DMS153 treated with DMSO at 0.1 percent for 48 hours (cell line): Measurements from ENCODE around the gene SHE.
A peak's percentile ranks its signal among the peaks of the same experiment; 100 is the strongest.

Experiments used
- DNase-seq: peaks from one replicate; lab custom pipeline; 2025; ENCODE audit not compliant: unreplicated experiment; lab: John Stamatoyannopoulos, UW

Gene SHE

GRCh38 chr1:154481053-154481452 lies 21.2 kb downstream of the SHE start:
- DNase-seq = no peak

DNA sequence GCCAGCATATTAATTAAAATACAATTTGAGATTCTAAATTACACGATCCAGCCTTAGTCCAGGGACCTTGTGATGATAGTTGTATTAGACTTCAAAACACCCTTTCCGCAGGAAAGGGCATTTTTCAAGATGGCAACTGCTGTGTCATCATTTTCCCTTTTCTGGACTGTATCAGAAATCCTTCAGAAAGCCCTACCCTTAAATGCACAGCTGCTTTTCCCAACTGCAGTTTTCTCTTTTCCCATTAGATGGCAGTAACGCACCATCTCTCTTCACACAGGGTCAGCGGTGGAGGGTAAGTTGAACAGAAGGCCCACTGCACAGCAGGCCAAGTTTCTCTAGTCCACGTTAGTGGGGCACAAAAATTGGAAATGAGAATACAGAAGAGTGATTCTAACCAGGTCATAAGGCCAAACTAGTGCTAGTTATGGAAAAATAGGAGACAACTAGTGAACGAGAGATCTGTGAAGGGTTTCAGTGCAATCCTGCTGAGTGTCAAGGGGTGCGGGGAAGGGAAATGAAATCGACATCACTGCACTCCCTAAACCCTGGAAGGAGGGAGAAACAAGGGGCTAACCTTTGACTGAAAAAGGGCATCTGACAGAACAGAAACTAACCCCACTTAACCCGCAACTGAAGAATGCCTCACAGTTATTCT lies 22.3 kb downstream of the SHE start:
- peak; percentile 86 for DNase-seq

- no peak for DNase-seq
Observed at GRCh38 chr1:154478639-154479038, 23.6 kb downstream of the SHE start.

GRCh38 chr1:154478013-154478412 lies 24.2 kb downstream of the SHE start:
- DNase-seq = no peak

DNA sequence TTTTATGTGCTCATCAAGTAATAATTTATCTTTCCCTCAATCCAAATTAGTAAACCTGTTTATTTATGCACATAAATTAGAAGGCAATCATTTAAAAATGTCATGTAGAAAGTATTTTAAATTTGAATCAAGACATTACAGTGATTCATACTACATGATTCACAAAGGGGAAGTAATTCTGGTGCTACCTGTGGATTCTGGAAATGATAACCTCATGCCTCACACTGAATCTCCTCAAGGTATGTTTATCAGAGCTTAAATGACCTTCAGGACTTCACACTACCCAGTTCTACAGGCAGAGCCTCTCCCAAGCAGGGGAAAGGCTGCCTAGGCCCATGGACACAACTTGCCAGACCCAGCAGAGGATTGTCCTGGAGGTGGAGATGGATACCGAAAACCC lies 25.4 kb downstream of the SHE start:
- no peak for DNase-seq

DNA sequence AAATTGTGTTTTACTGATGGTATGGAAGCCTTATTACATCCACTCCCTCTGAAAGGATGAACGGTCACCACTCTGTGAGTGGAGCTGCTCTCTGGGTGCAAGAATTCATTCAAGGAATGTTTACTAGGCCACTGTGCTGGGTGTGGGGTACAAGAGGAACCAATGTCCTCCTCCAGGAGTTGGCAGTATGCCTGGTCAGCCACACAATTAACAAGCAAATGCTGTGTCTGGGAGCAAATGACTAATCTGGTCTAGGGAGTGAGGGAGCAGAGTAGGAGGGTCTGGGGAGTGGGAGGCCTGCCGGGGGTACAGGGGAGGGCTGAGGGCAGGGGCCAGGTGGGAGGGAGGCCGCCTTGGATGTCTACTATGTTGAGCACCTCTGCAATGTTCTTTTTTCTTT lies 27.4 kb downstream of the SHE start:
- DNase-seq = no peak

GRCh38 chr1:154471304-154471703 lies 30.9 kb downstream of the SHE start:
- no peak for DNase-seq

- DNase-seq = peak; percentile 22
Observed at GRCh38 chr1:154469844-154470560, 32.2 kb downstream of the SHE start.

GRCh38 chr1:154468535-154469250 lies 33.5 kb downstream of the SHE start:
- no peak for DNase-seq

GRCh38 chr1:154467434-154468102 lies 34.6 kb downstream of the SHE start:
- DNase-seq = no peak

- DNase-seq = no peak
Observed at GRCh38 chr1:154466921-154467417, 35.2 kb downstream of the SHE start.

GRCh38 chr1:154466206-154466605 lies 36.0 kb downstream of the SHE start:
- no peak for DNase-seq

GRCh38 chr1:154465621-154466195 lies 36.5 kb downstream of the SHE start:
- no peak for DNase-seq

DNA sequence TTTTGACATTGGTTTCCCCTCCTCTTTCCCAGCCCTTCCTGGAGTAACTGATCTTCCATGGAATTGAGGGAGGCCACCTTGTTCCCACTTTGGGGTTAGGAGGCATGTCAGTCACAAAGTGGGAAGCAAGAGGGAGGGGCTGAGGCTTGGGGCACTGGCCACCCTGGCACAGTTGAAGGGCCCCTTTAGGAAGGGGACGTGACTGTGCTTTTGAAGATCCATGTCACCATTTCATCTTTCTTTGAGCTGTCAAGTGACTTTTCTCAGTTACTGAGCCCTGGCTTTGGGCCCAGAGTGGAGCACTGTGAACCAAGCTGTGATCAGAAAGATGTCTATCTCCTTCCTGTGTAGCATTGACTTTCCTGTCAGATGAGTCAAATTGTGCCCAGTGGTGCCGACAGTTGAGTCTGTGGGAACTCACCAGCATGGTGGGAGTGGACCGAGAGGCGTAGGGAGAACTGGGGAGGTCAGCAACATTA lies 38.7 kb downstream of the SHE start:
- no peak for DNase-seq

DNA sequence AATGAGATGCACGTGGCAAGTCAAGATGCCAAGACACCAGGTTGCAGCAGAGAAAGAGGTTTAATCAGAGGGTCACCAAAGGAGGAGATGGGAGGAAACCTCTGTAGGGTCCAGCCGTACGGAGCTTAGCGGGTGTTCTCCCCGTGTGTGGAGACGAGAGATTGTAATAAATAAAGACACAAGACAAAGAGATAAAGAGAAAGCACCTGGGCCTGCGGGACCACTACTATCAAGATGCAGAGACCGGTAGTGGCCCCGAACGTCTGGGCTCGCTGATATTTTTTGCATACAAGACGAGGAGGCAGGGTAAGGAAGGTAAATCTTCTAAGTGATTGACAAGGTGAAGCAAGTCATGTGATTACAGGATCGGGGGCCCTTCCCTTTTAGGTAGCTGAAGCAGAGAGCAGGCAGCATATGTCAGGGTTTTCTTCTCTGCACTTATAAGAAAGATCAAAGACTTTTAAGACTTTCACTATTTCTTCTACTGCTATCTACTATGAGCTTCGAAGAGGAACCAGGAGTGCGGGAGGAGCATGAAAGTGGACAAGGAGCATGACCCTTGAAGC lies 41.4 kb downstream of the SHE start:
- DNase-seq = no peak

GRCh38 chr1:154459080-154459479 lies 43.1 kb downstream of the SHE start:
- DNase-seq = no peak

GRCh38 chr1:154456631-154457030 lies 45.6 kb downstream of the SHE start:
- no peak for DNase-seq

DNA sequence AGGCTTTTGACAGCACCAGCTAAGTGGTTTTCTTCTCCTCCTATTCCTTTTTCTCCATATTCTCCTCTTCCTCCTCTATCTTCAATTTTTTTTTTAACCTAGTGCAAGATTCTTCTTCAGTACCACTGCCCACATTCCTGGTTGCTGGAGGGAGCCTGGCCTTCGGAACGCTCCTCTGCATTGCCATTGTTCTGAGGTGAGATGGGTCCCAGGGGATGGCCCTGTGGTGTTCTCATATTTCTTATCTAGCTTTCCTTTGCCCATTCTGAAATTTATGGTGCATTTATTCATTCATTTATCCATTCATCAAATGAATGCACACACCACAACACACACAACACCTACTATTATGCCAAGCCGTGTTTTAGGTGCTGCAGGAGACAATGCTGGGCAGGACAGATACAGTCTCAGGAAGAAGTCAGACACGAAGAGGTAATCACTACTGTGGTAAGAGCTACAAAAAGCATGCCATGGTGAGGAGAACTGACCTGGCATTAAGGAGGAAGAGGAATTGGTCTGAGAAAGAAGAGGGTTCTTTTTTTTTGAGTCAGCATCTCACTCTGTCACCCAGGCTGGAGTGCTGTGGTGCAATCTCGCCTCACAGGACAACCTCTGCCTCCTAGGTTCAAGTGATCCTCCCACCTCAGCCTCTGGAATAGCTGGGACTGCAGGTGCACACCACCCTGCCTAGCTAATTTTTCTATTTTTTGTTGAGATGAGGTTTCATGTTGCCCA lies 47.7 kb downstream of the SHE start:
- DNase-seq = peak; percentile 57

GRCh38 chr1:154453574-154454352 lies 48.4 kb downstream of the SHE start:
- no peak for DNase-seq
